Parathyroid adenoma (tissue), 2 donors: ENCODE results near the gene CDK13.

Experiments used
- H2AFZ ChIP-seq: fragments of 300-600 bp; sonication (generic); one replicate; pipeline ENCODE4 v1.7.0; 2017; ENCODE audit warnings: antibody characterized with exemption, mild to moderate bottlenecking
- H3K27ac ChIP-seq: fragments of 300-600 bp; sonication (generic); one replicate; pipeline ENCODE4 v1.7.0; 2017
- H3K27me3 ChIP-seq: fragments of 300-600 bp; sonication (generic); one replicate; pipeline ENCODE4 v1.7.0; 2017; ENCODE audit warnings: low read length; ENCODE audit not compliant: control insufficient read depth, insufficient read depth
- H3K36me3 ChIP-seq: fragments of 300-600 bp; sonication (generic); one replicate; pipeline ENCODE4 v1.7.0; 2017; ENCODE audit warnings: low read length; ENCODE audit not compliant: control insufficient read depth, insufficient read depth
- H3K4me1 ChIP-seq: fragments of 300-600 bp; sonication (generic); one replicate; pipeline ENCODE4 v1.7.0; 2017; ENCODE audit warnings: control low read depth
- H3K4me2 ChIP-seq: fragments of 300-600 bp; sonication (generic); one replicate; pipeline ENCODE4 v1.7.0; 2017; ENCODE audit warnings: low read length
- H3K4me3 ChIP-seq: fragments of 300-600 bp; sonication (generic); one replicate; pipeline ENCODE4 v1.7.0; 2017; ENCODE audit warnings: low read depth, low read length
- H3K79me2 ChIP-seq: fragments of 300-600 bp; sonication (generic); one replicate; pipeline ENCODE4 v1.7.0; 2017; ENCODE audit warnings: control low read depth
- H3K9ac ChIP-seq: fragments of 300-600 bp; sonication (generic); one replicate; pipeline ENCODE4 v1.7.0; 2017; ENCODE audit warnings: mild to moderate bottlenecking
- H3K9me3 ChIP-seq: fragments of 300-600 bp; sonication (generic); one replicate; pipeline ENCODE4 v1.7.0; 2017; ENCODE audit warnings: low read length; ENCODE audit not compliant: control insufficient read depth
- TF ChIP-seq, protein P1 (sequence below): fragments of 300-600 bp; sonication (generic); IDR thresholded peaks from one replicate; pipeline ENCODE4 v1.7.0; 2017; ENCODE audit warnings: antibody characterized with exemption, mild to moderate bottlenecking
- donor health status: primary hyperparathyroidism.

Gene CDK13

DNA sequence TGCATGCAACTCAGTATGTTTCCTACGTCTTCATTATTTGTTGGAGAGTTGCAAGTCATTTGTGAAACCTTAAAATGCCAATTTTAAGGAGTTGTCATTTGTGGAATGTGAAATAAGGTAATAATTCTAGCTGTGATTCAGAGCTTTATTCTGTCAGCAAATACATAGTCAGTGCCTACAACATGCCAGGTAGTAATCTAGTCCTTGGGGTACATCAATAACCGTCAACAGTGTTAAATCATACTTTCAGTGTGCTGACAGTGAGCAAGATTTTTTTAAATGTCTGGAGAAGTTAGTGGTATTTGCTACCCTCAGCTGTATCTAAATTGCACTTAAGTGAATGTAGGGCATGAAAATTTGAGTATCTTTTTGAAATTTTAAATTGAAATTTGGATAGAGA is 147.7 kb downstream of the CDK13 start:
- Histone ChIP-seq H3K4me1 (no peaks in the 10 kb centered on the region), H2AFZ (no peak overlapping the region), H3K9ac (no peak overlapping the region), H3K9me3 (no peaks in the 10 kb centered on the region), H3K36me3 (no peaks in the 10 kb centered on the region), H3K4me3 (no peak overlapping the region), H3K27me3 (no peaks in the 10 kb centered on the region), H3K27ac (no peak overlapping the region), H3K4me2 (no peak overlapping the region), H3K79me2 (no peaks in the 10 kb centered on the region)
- TF ChIP-seq, protein P1, sequence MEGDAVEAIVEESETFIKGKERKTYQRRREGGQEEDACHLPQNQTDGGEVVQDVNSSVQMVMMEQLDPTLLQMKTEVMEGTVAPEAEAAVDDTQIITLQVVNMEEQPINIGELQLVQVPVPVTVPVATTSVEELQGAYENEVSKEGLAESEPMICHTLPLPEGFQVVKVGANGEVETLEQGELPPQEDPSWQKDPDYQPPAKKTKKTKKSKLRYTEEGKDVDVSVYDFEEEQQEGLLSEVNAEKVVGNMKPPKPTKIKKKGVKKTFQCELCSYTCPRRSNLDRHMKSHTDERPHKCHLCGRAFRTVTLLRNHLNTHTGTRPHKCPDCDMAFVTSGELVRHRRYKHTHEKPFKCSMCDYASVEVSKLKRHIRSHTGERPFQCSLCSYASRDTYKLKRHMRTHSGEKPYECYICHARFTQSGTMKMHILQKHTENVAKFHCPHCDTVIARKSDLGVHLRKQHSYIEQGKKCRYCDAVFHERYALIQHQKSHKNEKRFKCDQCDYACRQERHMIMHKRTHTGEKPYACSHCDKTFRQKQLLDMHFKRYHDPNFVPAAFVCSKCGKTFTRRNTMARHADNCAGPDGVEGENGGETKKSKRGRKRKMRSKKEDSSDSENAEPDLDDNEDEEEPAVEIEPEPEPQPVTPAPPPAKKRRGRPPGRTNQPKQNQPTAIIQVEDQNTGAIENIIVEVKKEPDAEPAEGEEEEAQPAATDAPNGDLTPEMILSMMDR = no peak

DNA sequence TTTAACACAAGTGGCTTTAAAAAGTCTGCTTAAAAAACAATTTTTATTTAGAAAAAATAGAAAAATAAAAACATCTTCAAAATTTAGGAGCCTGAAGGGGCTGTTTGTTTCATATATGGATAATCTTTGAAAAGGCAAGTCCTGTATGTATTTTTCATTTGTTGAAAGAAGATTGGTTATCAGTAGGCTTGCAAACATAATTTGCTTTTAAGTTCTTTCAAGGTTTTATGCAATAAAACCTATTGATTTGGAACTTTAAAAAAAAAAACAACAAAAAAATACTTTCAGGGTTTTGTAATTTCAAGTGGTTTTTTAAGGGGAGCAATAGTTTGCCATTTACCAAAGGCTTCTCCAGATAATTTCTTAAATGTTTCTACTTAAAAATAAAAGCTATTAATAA is 148.8 kb downstream of the CDK13 start:
- no peak overlapping the region for H3K27ac ChIP-seq
- H3K4me1 ChIP-seq = no peaks in the 10 kb centered on the region
- no peaks in the 10 kb centered on the region for H3K36me3 ChIP-seq
- TF ChIP-seq, protein P1 = no peak
- H3K79me2 ChIP-seq = no peaks in the 10 kb centered on the region
- no peak overlapping the region for H3K4me3 ChIP-seq
- H3K4me2 ChIP-seq = no peak overlapping the region
- H2AFZ ChIP-seq = no peak overlapping the region
- H3K27me3 ChIP-seq = no peaks in the 10 kb centered on the region
- no peak overlapping the region for H3K9ac ChIP-seq
- H3K9me3 ChIP-seq = no peaks in the 10 kb centered on the region

DNA sequence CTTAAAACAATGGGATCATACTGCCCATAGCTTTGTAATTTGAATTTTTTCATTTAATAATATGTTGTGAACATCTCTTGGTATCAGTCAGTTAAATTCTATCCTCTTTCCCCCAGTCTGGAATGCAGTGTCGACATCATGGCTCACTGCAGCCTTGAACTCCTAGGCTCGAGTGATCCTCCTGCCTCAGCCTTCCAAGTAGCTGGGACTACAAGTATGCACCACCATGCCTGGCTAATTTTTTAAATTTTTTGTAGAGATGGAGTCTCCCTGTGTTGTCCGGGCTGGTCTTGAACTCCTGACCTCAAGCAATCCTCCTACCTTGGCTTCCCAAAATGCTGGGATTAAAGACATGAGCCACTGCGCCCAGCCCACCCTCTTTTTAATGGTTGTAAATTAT is 149.8 kb downstream of the CDK13 start:
- Histone ChIP-seq H2AFZ (no peak overlapping the region), H3K4me3 (no peak overlapping the region), H3K27ac (no peak overlapping the region), H3K9me3 (no peaks in the 10 kb centered on the region), H3K27me3 (no peaks in the 10 kb centered on the region), H3K36me3 (no peaks in the 10 kb centered on the region), H3K4me1 (no peaks in the 10 kb centered on the region), H3K9ac (no peak overlapping the region), H3K79me2 (no peaks in the 10 kb centered on the region), H3K4me2 (no peak overlapping the region)
- TF ChIP-seq, protein P1 = no peak

DNA sequence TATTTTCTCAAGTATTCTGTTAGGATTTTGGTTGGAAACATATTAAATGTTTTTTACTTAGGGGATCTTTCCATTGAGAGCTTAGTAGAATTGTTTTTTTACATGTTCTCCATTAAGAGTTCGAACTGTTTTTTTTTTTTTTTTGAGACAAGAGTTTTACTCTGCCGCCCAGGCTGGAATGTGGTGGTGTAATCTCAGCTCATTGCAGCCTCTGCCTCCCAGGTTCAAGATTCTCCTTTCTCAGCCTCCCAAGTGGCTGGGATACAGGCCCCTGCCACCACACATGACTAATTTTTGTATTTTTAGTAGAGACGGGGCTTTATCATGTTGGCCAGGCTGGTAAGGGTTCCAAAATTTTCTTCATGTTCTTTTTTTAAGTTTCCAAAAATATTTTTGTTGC is 151.1 kb downstream of the CDK13 start:
- Histone ChIP-seq H3K27ac (no peak overlapping the region), H3K9ac (no peak overlapping the region), H3K4me2 (no peak overlapping the region), H3K79me2 (no peaks in the 10 kb centered on the region), H3K36me3 (no peaks in the 10 kb centered on the region), H3K27me3 (no peaks in the 10 kb centered on the region), H3K9me3 (no peaks in the 10 kb centered on the region), H3K4me3 (no peak overlapping the region), H3K4me1 (no peaks in the 10 kb centered on the region), H2AFZ (no peak overlapping the region)
- TF ChIP-seq, protein P1 = no peak

DNA sequence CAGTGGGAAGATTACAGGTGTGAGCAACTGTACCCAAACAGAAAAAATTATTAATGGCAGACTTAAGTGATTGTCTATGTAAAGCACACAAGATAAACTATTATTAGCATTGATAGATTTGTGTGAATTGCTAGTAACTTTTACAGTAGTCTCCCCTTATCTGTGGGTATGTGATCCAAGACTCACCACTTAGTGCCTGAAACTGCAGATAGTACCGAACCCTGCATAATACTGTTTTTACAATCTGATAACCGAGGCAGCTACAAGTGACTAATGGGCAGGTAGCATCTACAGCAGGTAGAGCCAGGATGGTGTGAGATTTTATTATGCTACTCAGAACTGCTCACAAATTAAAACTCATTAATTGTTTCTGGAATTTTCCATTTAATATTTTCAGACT is 152.8 kb downstream of the CDK13 start:
- no peak overlapping the region for H2AFZ ChIP-seq
- no peak overlapping the region for H3K9ac ChIP-seq
- no peaks in the 10 kb centered on the region for H3K36me3 ChIP-seq
- no peaks in the 10 kb centered on the region for H3K9me3 ChIP-seq
- no peak overlapping the region for H3K27ac ChIP-seq
- no peaks in the 10 kb centered on the region for H3K4me1 ChIP-seq
- H3K27me3 ChIP-seq = no peaks in the 10 kb centered on the region
- no peaks in the 10 kb centered on the region for H3K79me2 ChIP-seq
- no peak overlapping the region for H3K4me2 ChIP-seq
- H3K4me3 ChIP-seq = no peak overlapping the region
- TF ChIP-seq, protein P1 = no peak
